SK-N-SH (cell line): Measurements from ENCODE around the gene GAS1. TPM values are rescaled to one million over a fixed set of nuclear protein-coding genes. Genes with fewer than 3 reads are reported as not detected.

Experiments used
- CTCF ChIA-PET: fragments of 300-600, 350-600 bp; formaldehyde crosslinking; extraction: SDS; loops from one replicate; lab custom pipeline; 2021; lab: Yijun Ruan, JAX
- POLR2A ChIA-PET: fragments of 350-600 bp; sonication (Branson Sonifier 250); formaldehyde crosslinking; extraction: SDS; loops from one replicate; lab custom pipeline; 2020; ENCODE audit warnings: antibody characterized with exemption, inconsistent platforms; lab: Yijun Ruan, JAX
- DNase-seq: peaks from one replicate; pipeline ENCODE4 v3.0.0; 2012
- H2AFZ ChIP-seq: fragments of 200-600 bp; sonication (generic); 2 replicates; pipeline ENCODE4 v1.8.1; 2016; ENCODE audit warnings: antibody characterized with exemption, mild to moderate bottlenecking, low read depth
- H3F3A ChIP-seq: fragments of 200-600 bp; sonication (generic); replicated peaks from 2 replicates; pipeline ENCODE3; 2016; ENCODE audit warnings: antibody characterized with exemption, mild to moderate bottlenecking; ENCODE audit not compliant: insufficient read depth
- H3K27ac ChIP-seq, 2 experiments: fragments of 200-500 bp in 1 of 2; fragments of 200-600 bp in 1 of 2; sonication (Bioruptor generic) in 1 of 2; sonication (generic), shearing (Covaris generic) in 1 of 2; 2 replicates each; pipeline versions ENCODE4 v1.5.1 to v1.6.1; 2014 to 2016; ENCODE audit warnings: low read depth in 2 of 2, inconsistent platforms in 1 of 2, low read length in 1 of 2, mild to moderate bottlenecking in 1 of 2, mixed read lengths in 1 of 2
- H3K27me3 ChIP-seq: fragments of 200-600 bp; sonication (generic), shearing (Covaris generic); 2 replicates; pipeline ENCODE4 v1.6.1; 2016; ENCODE audit warnings: mixed run types; ENCODE audit not compliant: insufficient read depth
- H3K36me3 ChIP-seq, 2 experiments: fragments of 200-500 bp in 1 of 2; fragments of 200-600 bp in 1 of 2; sonication (Bioruptor generic) in 1 of 2; sonication (generic) in 1 of 2; replicated peaks in 1 of 2; 2 replicates each; pipeline versions ENCODE3 to v1.5.1; 2014 to 2016; ENCODE audit warnings: low read length in 1 of 2, mild to moderate bottlenecking in 1 of 2; ENCODE audit not compliant: insufficient read depth in 2 of 2, control insufficient read depth in 1 of 2
- H3K4me1 ChIP-seq, 2 experiments: fragments of 200-500 bp in 1 of 2; fragments of 200-600 bp in 1 of 2; sonication (Bioruptor generic) in 1 of 2; sonication (generic), shearing (Covaris generic) in 1 of 2; 2 replicates each; pipeline versions ENCODE4 v1.5.1 to v1.6.1; 2014 to 2016; ENCODE audit warnings: low read depth in 1 of 2, low read length in 1 of 2, mixed run types in 1 of 2; ENCODE audit not compliant: insufficient read depth in 2 of 2, control insufficient read depth in 1 of 2
- H3K4me2 ChIP-seq: fragments of 200-600 bp; sonication (generic), shearing (Covaris generic); 2 replicates; pipeline ENCODE4 v1.6.1; 2017; ENCODE audit warnings: mixed run types
- H3K4me3 ChIP-seq, 2 experiments: fragments of 200-500 bp in 1 of 2; fragments of 200-600 bp in 1 of 2; sonication (Bioruptor generic) in 1 of 2; sonication (generic), shearing (Covaris generic) in 1 of 2; 2 replicates each; pipeline versions ENCODE4 v1.5.1 to v1.8.1; 2014 to 2016; ENCODE audit warnings: low read depth in 2 of 2, inconsistent platforms in 1 of 2, low read length in 1 of 2, mild to moderate bottlenecking in 1 of 2, mixed read lengths in 1 of 2, moderate library complexity in 1 of 2
- H3K79me2 ChIP-seq: fragments of 200-600 bp; sonication (generic); 2 replicates; pipeline ENCODE4 v1.8.1; 2017; ENCODE audit warnings: mild to moderate bottlenecking; ENCODE audit not compliant: insufficient read depth
- H3K9ac ChIP-seq: fragments of 200-600 bp; sonication (generic); 2 replicates; pipeline ENCODE4 v1.6.1; 2017; ENCODE audit warnings: mixed run types
- H3K9me2 ChIP-seq: fragments of 200-600 bp; sonication (generic); 2 replicates; pipeline ENCODE4 v1.6.1; 2017; ENCODE audit warnings: mixed run types
- H3K9me3 ChIP-seq: fragments of 200-600 bp; sonication (generic); 2 replicates; pipeline ENCODE4 v1.6.1; 2017; ENCODE audit warnings: mixed run types, mild to moderate bottlenecking, moderate library complexity
- H4K20me1 ChIP-seq: fragments of 200-600 bp; sonication (generic); 2 replicates; pipeline ENCODE4 v1.6.1; 2017; ENCODE audit warnings: mild to moderate bottlenecking, mixed run types; ENCODE audit not compliant: insufficient read depth
- CHD2 ChIP-seq: fragments of 150-350 bp; IDR thresholded peaks from 2 replicates; pipeline ENCODE4 v1.6.1; 2018; ENCODE audit warnings: low read length; ENCODE audit not compliant: partially characterized antibody
- EZH2phosphoT487 ChIP-seq: fragments of 200-600 bp; sonication (generic); IDR thresholded peaks from 2 replicates; pipeline ENCODE4 v1.6.1; 2017; ENCODE audit warnings: low read depth, mixed run types, mild to moderate bottlenecking, antibody characterized with exemption, moderate library complexity, borderline replicate concordance
- FOXJ3 ChIP-seq: sonication (generic); formaldehyde crosslinking; IDR thresholded peaks from 2 replicates; pipeline ENCODE4 v1.5.1; 2020; ENCODE audit warnings: mild to moderate bottlenecking, missing genetic modification reagents
- GATA2 ChIP-seq: sonication (generic); formaldehyde crosslinking; IDR thresholded peaks from 2 replicates; pipeline ENCODE4 v1.5.0; 2020; ENCODE audit warnings: mild to moderate bottlenecking, missing genetic modification reagents
- RFX5 ChIP-seq: IDR thresholded peaks from 2 replicates; pipeline ENCODE4 v1.6.1; 2012; ENCODE audit warnings: mild to moderate bottlenecking, improper control_type of control experiment, low read length
- RXRA ChIP-seq: IDR thresholded peaks from 2 replicates; pipeline ENCODE4 v1.4.0; 2012; ENCODE audit warnings: low read depth, mild to moderate bottlenecking, borderline replicate concordance
- TAF1 ChIP-seq: IDR thresholded peaks from 2 replicates; pipeline ENCODE4 v1.6.1; 2012; ENCODE audit warnings: low read depth, mild to moderate bottlenecking, low read length, moderate library complexity, borderline replicate concordance
- TCF12 ChIP-seq: IDR thresholded peaks from 2 replicates; pipeline ENCODE4 v1.4.0; 2012
- TEAD4 ChIP-seq: IDR thresholded peaks from 2 replicates; pipeline ENCODE4 v1.4.0; 2012; ENCODE audit warnings: mild to moderate bottlenecking, borderline replicate concordance; ENCODE audit not compliant: insufficient read depth
- ZBTB33 ChIP-seq: IDR thresholded peaks from 2 replicates; pipeline ENCODE4 v1.4.0; 2012; ENCODE audit warnings: low read depth, borderline replicate concordance
- WGBS: methylation state at CpG from one replicate; pipeline ENCODE4 v1.1.6; 2017; ENCODE audit warnings: low lambda C conversion rate; 5-methylcytosine and 5-hydroxymethylcytosine counted together
- polyA plus RNA-seq, 3 experiments: library from polyadenylated mRNA; depleted of rRNA; stranded (reverse); fragments of >200 nt; gene quantifications; 2 replicates each; pipeline ENCODE4 v1.2.3, GENCODE V29; 2012

GAS1 gene
- polyA plus RNA-seq, 1 of the 3 experiments (the other 2 are of a cell fraction): 37.8 TPM

DNA sequence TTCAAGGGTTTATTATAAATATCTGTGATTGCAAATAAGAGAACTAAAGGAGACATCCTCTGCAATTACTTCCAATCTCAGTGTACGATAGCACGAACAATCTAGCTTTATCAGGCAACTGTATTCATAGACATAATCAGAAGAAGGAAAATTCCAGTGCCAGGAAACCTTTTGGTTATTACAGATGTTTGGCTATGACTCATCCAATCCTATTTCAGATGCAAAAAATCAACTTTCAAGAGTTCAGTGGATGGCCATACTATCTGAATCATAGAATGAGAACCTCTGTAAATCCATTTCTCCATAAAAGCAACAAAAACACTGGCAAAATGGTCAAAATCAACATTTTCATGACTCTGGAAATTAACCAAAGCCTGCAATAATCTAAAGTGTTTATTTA is 37.9 kb downstream of the GAS1 start:
- Histone ChIP-seq H3K79me2 (no peaks in the 10 kb centered on the region), H3K4me1 (no peaks in the 10 kb centered on the region), H3K9ac (no peak overlapping the region), H3K27me3 (no peaks in the 10 kb centered on the region), H3F3A (no peaks in the 10 kb centered on the region), H3K4me3 (no peak overlapping the region), H2AFZ (no peak overlapping the region), H3K36me3 (no peaks in the 10 kb centered on the region), H3K27ac (no peak overlapping the region), H3K9me3 (no peaks in the 10 kb centered on the region), H4K20me1 (no peaks in the 10 kb centered on the region), H3K9me2 (no peaks in the 10 kb centered on the region), H3K4me2 (no peak overlapping the region)
- 74% methylated on average over 2 of the region's 2 CpGs for WGBS
- POLR2A ChIA-PET: no interaction called here
- no peak for DNase-seq
- no peak for TF ChIP-seq TAF1
- no peak for TF ChIP-seq GATA2
- no peak for TF ChIP-seq RFX5
- no peak for TF ChIP-seq RXRA
- no peak for TF ChIP-seq FOXJ3 (CRISPR knock-in tag)
- no peak for TF ChIP-seq EZH2phosphoT487
- CTCF ChIA-PET: no interaction called here

DNA sequence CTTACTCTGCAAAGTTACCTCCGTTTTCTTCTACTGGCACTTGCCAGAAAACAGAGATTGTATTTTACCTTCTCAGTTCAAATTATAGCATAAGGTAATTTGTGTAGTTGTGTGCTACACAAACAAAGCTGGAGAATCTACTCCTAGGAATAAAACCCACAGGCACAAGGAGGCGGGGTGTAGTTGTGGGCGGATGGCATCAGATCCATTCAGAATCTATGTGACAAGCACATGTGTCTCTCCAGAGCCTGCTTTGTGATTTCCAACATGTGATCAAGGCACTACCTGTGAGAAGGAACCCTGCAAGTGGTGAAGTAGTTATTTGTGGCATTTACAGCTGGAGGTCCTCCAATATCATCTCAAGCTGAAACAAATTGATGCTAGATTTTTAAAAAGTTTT is 39.0 kb downstream of the GAS1 start:
- 73% methylated on average over 3 of the region's 3 CpGs for WGBS
- POLR2A ChIA-PET: no interaction called here

More for the DNA sequence above, 39.0 kb downstream of the GAS1 start:
- no peak overlapping the region for H3K4me3 ChIP-seq
- H3K4me2 ChIP-seq: no peak overlapping the region
- H3K27me3 ChIP-seq: no peaks in the 10 kb centered on the region
- H3F3A ChIP-seq: no peaks in the 10 kb centered on the region
- H3K4me1 ChIP-seq: peaks cover 0 to 5% of the 10 kb centered on the region in 2 experiments; a peak in 1 of 4 replicates
- no peaks in the 10 kb centered on the region for H3K9me3 ChIP-seq
- no peak overlapping the region for H3K9ac ChIP-seq
- H4K20me1 ChIP-seq: no peaks in the 10 kb centered on the region
- no peaks in the 10 kb centered on the region for H3K36me3 ChIP-seq
- CTCF ChIA-PET: interaction anchor here (0.6 kb wide), 1 partner anchor 453 kb away, joined by 3 read pairs; no protein-coding TSS in a partner anchor
- H2AFZ ChIP-seq: no peak overlapping the region
- H3K79me2 ChIP-seq: no peaks in the 10 kb centered on the region
- no peak overlapping the region for H3K27ac ChIP-seq
- TF ChIP-seq CHD2 (no peak), TEAD4 (no peak), ZBTB33 (no peak), TCF12 (no peak), EZH2phosphoT487 (no peak)
- no peak for DNase-seq
- H3K9me2 ChIP-seq: no peaks in the 10 kb centered on the region
